NCI-H2227 (cell line): ENCODE results near the gene EGFL8.

ENCODE experiments used
- DNase-seq: peaks from one replicate; lab custom pipeline; 2025; ENCODE audit not compliant: unreplicated experiment; lab: John Stamatoyannopoulos, UW

EGFL8 gene

DNA sequence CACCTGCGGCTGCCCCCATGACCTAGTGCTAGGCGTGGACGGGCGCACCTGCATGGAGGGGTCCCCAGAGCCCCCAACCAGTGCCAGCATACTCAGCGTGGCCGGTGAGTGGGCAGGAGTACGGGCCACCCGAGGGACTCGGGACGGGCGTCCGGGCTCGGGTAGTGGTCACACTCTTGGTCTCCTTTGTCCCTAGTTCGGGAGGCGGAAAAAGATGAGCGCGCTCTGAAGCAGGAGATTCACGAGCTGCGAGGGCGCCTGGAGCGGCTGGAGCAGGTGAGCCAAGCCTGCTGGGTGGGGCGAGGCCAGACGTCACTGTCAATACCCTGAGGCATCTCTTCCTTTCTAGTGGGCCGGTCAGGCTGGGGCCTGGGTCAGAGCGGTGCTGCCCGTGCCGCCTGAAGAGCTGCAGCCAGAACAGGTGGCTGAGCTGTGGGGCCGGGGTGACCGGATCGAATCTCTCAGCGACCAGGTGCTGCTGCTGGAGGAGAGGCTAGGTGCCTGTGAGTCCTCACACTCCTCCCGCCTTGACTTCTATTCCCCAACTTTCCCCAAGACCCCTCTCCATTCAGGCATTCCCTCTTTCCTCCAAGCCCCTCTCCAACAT is 2.9 kb downstream of the EGFL8 start:
- DNase-seq, result no peak

DNA sequence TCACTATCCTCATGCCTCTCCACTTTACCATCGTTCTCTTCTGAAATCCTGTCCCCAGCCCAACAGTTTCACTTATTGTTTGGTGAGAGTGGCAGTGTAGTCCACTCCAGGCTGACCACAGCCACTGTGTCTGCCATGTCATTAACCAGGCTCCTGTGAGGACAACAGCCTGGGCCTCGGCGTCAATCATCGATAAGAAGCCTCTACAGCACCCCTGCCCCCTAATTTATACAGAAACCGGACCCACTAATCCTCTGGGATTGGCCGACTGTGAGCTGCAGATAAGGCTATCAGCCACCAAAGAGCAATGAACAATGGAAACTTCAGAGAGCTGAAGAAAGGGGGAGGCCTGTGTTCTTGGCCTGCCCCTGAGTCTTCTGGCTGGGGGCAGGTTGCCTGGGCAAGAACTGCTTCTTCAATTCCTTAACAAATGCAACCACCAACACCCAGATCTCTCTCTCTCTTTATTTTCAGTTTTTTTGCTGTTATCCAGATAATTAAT is 3.4 kb downstream of the EGFL8 start:
- DNase-seq, result no peak

DNA sequence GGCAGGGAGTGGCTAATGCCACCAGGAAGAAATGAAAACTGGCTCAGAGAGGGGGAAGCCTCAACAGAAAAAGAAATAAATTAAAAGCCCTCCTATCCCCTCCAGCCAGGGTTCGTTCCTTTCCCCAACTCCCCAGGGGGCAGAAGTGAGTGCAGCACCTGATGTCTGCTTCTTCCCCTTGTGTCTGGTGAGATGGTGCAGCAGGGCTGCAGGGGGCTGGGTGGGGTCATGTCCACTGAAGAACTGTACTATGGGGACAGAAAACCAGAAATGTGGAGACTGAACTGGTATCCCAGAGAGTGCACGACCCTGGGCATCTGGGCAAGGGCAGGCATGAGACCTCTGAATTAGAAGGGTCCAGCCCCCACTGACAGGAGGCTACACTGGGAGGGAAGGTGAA is 4.0 kb downstream of the EGFL8 start:
- DNase-seq, result no peak

DNA sequence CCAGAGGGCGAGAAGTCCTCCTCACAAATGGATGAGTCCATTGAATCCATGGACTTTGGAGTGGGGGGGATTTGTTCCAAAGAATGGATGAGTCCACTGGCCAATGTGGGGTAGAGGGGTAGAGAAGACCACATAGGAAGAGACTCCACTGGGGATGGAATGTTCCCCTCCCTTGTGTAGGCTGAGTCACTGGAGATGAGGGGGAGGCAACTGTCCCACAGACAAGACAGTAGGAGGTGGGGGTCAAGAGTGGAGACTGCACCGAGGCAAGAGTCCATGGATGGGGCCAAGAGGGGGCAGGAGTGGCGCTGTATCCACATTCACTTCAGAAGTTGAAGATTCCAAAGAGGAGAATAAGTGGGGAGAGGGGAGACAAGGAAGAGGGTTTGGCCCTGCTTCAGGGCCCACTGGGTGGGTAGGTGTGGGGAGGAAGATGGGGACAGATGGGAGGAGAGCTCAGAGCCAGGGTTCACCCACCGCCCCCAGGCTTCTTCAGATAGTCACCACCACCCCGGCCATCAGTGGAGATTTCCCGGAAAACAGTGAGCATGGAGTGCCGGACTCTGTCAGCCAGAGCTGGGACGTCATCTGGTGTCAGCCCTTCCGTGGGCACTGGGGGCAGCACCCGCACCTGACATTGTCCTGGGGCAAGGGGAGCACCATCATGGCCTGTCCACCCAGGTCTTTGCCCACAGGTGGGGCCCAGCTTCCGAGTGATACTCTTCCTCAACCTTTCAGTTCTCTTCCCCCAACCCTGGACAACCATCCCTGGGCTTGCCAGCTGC is 4.6 kb downstream of the EGFL8 start:
- DNase-seq, result no peak

DNA sequence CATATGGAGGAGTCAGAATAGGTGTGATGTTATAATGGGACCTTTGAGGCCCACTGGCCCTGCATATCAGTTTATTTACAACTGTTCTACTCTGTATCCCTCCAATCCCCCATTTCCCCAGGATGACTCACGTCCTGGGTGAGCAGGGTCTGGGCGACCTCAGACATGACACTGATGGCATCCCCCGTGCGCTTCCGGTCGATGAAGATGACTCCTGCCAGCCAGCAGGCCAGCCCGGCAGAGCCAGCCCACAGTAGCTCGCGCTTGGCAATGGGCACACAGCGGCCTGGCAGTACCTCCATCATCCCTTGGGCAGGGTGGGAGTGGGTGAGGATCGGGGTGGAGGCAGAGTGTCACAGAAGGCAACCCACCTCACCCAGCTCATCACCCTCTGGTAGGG is 5.9 kb downstream of the EGFL8 start:
- DNase-seq, result no peak

GRCh38 chr6:32171234-32171633 is 6.8 kb downstream of the EGFL8 start:
- no peak for DNase-seq

DNA sequence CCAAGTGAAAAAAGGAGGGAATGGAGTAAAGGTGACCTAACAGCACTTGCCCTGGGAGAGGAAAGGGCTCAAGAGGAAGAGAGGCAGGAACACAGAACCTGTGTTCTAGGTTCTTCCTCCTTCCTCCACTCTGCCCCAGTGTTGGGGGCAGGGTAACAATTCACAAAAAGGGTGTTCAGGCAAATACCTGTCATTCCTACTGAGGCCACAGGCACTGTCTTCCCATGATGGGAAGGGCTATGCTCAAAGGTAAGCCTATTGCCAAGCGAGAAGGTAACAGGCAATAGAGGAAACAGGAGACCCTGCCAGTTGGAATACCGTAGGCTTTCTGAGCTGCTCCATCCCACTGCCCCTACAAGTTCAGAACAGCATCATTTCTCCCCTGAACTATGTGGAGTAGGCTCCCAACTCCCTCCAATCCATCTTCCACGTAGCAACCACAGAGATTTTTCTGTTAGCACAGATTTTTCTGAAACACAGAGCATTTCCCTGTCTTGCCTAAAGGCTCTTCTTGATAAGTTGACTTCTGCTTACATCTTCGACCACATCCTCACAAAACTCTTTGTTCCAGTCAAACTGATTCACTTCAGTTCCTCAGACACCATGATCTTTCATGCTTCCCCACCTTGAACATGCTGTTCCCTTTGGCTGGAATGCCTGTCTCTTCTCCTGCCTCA is 8.8 kb downstream of the EGFL8 start:
- DNase-seq, result no peak

- DNase-seq, result no peak
These were observed 10.0 kb downstream of the EGFL8 start for GRCh38 chr6:32174416-32174815.

GRCh38 chr6:32175322-32175710 is 10.9 kb downstream of the EGFL8 start:
- no peak for DNase-seq

DNA sequence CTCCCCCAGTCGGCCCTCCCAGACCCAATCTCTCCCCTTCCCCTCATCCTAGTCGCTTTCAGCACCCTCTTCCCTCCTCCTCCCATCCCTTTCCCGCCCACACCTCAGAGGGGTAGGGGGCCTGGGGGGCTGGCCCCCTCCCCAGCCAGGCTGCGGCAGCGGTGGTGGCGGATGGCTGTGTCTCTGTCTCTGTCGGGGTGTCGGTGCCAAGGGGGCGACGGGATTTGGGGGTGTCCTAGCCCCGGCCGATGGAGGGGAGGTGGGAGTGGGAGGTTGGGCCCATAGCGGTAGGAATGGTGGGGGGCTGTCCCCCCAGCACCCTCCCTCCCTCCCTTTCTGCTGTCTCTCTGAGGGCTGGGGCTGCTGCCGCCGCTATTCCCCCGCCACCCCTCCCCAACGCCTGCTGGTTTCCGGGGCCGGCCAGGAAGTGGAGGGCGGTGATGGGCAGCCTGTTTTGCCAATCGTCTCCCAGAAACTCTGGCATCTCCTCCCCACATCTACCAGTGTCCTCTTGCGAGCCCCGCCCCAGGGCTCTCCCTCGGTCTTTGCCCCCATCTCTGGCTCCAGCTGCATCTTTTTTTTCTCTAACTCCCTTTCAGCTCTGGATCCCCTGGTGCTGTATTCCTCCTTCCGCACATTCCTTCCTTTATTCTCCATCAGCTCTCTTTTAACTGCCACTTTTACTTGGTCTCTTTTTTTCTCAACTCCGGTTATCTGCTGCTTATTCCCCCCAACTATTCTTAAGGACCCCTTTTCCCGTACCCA is 11.5 kb downstream of the EGFL8 start, which contains the start of gene AGPAT1:
Gene AGPAT1 (minus strand): TSS at position 374 of the 765 bp plus-strand sequence. CDS start 4,588 bp downstream, outside the sequence.
- DNase-seq, result peak; percentile 97

DNA sequence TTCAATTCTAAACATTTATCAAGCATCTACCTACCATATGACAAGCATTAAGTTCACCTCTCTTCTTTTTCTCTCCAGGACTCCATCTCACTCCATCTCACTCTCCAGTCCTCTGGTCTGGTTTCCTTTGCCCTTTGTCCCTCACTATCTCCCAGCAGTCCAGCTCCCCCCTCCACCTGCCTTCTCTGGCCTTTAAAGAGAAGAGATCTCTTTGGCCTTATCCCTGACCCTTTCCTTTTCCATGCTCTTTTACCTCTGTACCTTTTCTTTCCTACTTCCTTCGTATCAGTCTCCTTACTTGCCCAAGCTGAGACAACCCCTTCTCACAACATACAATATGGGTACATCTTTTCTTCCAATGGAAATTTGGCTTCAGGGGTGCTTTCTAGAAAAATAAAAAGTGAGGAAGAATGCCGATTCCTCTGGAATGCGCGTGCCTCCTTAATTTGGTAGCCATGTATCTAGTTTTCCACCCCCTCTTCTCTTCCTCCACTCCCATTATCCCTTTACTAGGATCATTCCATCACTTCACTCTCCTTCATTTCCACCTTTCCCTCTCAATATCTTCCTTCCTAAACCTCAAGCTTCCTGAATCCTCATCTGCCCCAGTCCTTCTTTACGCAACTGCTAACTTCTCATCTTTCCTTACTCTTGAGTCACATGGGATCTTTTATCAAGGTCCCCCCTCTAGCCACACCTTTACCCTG is 12.2 kb downstream of the EGFL8 start:
- DNase-seq, result no peak

- peak; percentile 88 for DNase-seq
These were observed 12.9 kb downstream of the EGFL8 start for GRCh38 chr6:32177183-32177787.

DNA sequence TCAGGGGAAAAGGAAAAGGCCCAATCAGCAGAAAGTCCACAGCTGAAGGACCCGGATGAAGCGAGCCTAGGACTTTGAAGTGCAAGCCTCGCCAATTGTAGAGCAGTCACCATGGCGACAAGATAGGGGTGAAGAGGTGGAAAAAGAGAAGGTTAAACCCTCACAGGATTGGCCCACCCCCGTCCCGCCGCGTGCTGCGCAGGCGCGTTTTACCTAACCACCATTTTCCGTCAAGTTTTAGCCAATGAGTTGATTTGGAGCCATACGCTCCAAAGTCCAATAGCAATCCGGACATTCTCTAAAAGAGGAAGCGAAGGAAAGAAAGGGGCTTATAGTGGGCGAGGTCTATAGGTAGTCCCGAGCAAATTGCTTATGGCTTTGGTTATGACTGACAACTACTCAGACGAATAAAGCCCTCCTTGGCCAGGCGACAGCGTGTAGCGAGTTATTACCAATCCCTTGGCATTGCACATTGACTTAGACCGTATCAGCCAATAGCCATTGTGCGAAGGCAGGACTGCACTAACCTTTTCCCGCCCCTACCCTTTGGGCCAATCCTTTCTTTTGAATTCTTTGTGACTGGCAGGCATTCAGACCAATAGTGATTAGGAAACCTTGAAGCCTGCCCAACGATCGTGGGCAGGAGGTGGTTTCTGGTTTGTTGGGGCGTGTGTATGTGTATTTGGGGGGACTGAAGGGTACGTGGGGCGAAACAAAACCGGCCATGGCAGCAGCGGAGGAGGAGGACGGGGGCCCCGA is 13.6 kb downstream of the EGFL8 start, which contains the start of gene RNF5:
Gene RNF5 (plus strand): TSS at position 618 of the 759 bp plus-strand sequence. CDS start 107 bp downstream, at position 725.
- peak; percentile 99 for DNase-seq

- no peak for DNase-seq
These were observed 14.4 kb downstream of the EGFL8 start for GRCh38 chr6:32178547-32179440.

DNA sequence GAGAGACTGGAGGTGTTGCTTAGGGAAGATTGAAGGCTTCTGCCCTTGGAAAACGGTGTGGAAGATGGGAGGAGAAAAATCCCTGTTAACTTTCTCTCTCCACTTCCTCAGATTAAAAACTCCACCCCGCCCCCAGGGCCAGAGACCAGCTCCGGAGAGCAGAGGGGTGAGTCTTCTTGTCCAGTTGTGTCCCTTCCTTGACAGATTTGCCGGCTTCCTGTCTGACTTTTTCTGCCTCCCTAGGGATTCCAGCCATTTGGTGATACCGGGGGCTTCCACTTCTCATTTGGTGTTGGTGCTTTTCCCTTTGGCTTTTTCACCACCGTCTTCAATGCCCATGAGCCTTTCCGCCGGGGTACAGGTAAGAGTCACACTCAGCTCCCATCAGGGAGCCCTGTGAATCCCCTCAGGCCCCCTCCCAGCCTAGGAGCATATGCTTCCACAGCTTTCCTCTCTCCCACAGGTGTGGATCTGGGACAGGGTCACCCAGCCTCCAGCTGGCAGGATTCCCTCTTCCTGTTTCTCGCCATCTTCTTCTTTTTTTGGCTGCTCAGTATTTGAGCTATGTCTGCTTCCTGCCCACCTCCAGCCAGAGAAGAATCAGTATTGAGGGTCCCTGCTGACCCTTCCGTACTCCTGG is 15.5 kb downstream of the EGFL8 start:
- DNase-seq, result no peak

GRCh38 chr6:32181148-32181702 is 16.8 kb downstream of the EGFL8 start:
- no peak for DNase-seq

DNA sequence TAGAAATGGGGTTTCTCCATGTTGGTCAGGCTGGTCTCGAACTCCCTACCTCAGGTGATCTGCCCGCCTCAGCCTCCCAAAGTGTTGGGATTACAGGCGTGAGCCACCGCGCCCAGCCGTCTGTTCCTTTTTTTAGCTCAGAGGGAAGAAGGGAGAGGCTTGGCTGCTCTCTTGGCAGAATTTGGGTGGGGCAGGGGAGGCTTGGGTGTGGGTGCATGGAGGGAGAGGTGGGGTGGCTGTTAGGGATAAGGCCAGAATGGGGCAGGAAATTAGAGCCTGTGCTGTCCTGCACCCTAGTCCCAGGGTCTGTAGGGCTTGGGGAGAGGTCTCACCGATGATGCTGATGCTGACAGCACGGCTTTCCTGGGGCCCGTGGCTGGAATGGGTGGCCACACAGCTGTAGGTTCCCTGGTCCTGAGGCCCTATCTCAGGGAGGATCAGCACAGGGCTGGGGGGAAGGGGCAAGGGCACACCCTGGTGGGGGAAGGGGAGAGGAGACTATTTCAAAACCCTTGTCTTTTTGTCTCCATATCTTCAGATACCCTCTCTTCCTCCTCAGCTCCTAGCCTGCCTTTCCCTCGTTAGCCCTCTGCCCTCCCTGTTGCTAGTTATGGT is 17.6 kb downstream of the EGFL8 start:
- DNase-seq, result no peak
